HG02970 (cell line): ENCODE results near the gene ATF5.
A peak's percentile ranks its signal among the peaks of the same experiment; 100 is the strongest.
"Not testable (repeated sequence)": the region's sequence is repeated elsewhere in the genome, so short reads cannot be mapped to it uniquely, and the experiment has no call there.

ENCODE experiments used
- ATAC-seq: cut with Tn5 transposase; IDR thresholded peaks from one replicate; pipeline ENCODE4 v1.9.1; 2021; ENCODE audit warnings: mild to moderate bottlenecking, moderate library complexity, moderate number of reproducible peaks; ENCODE audit not compliant: unreplicated experiment, low FRiP score

Gene ATF5

GRCh38 chr19:49920624-49921363 is 8.2 kb upstream of the ATF5 start:
- no peak for ATAC-seq

- ATAC-seq, result no peak
Observed at GRCh38 chr19:49921871-49922795, 6.9 kb upstream of the ATF5 start.

- no peak for ATAC-seq
Observed at GRCh38 chr19:49923055-49924003, 5.7 kb upstream of the ATF5 start.

GRCh38 chr19:49924004-49924880 is 4.8 kb upstream of the ATF5 start:
- no peak for ATAC-seq

- ATAC-seq, result not testable (repeated sequence)
Observed at GRCh38 chr19:49924881-49925210, 4.2 kb upstream of the ATF5 start.

GRCh38 chr19:49925486-49925885 is 3.5 kb upstream of the ATF5 start:
- no peak for ATAC-seq

GRCh38 chr19:49926515-49926914 is 2.5 kb upstream of the ATF5 start:
- no peak for ATAC-seq

- ATAC-seq, result no peak
Observed at GRCh38 chr19:49927526-49928264, 1.3 kb upstream of the ATF5 start.

GRCh38 chr19:49929611-49930482 is 842 bp downstream of the ATF5 start:
- ATAC-seq, result peak; percentile 62

- ATAC-seq, result no peak
Observed at GRCh38 chr19:49930483-49931011, 1.5 kb downstream of the ATF5 start.

GRCh38 chr19:49931293-49932040 is 2.5 kb downstream of the ATF5 start:
- ATAC-seq, result no peak

- ATAC-seq, result no peak
Observed at GRCh38 chr19:49932041-49932451, 3.0 kb downstream of the ATF5 start.

GRCh38 chr19:49932731-49933131 is 3.7 kb downstream of the ATF5 start:
- ATAC-seq, result no peak

GRCh38 chr19:49933643-49934042 is 4.6 kb downstream of the ATF5 start:
- ATAC-seq, result no peak

- ATAC-seq, result no peak
Observed at GRCh38 chr19:49936549-49936948, 7.5 kb downstream of the ATF5 start.

- ATAC-seq, result no peak
Observed at GRCh38 chr19:49937750-49938381, 8.9 kb downstream of the ATF5 start.

GRCh38 chr19:49938662-49939061 is 9.7 kb downstream of the ATF5 start:
- ATAC-seq, result no peak
